ENCODE data around the gene BAX. TPM values are rescaled to one million over a fixed set of nuclear protein-coding genes. Genes with fewer than 3 reads are reported as not detected.

The BAX gene
- total and polyA plus RNA-seq, 9 of the 15 experiments (the other 6 are each of a cell fraction or from before 2014, with no cell fraction given) = 3.2 to 95.4 (median 44.5) TPM

DNA sequence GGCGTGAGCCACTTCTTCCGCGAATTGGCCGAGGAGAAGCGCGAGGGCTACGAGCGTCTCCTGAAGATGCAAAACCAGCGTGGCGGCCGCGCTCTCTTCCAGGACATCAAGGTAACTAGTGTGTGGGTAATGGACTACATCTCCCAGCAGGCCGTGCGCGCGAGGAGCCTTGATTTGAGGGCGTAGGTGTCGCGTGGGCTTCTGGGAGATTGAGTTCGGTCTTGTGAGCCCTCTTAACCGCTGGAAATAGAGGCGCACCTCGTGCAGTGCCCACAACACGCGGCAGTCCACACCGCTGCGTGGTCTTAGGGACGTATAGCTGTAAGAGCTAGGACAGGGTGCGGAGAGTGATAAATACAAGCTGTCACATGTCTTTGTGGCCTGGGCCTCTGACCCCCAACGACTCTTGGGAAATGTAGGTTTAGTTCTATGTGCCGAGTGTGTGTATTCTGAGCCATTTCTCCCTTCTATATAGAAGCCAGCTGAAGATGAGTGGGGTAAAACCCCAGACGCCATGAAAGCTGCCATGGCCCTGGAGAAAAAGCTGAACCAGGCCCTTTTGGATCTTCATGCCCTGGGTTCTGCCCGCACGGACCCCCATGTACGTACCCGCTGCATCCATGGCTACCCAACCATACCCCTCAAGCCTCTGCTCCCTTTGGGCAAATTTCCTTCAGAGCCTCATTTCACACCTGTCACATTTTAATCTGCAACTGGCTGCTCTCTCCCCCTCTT is 11.3 kb downstream of the BAX start (continued):
- TF ChIP-seq, protein P1, sequence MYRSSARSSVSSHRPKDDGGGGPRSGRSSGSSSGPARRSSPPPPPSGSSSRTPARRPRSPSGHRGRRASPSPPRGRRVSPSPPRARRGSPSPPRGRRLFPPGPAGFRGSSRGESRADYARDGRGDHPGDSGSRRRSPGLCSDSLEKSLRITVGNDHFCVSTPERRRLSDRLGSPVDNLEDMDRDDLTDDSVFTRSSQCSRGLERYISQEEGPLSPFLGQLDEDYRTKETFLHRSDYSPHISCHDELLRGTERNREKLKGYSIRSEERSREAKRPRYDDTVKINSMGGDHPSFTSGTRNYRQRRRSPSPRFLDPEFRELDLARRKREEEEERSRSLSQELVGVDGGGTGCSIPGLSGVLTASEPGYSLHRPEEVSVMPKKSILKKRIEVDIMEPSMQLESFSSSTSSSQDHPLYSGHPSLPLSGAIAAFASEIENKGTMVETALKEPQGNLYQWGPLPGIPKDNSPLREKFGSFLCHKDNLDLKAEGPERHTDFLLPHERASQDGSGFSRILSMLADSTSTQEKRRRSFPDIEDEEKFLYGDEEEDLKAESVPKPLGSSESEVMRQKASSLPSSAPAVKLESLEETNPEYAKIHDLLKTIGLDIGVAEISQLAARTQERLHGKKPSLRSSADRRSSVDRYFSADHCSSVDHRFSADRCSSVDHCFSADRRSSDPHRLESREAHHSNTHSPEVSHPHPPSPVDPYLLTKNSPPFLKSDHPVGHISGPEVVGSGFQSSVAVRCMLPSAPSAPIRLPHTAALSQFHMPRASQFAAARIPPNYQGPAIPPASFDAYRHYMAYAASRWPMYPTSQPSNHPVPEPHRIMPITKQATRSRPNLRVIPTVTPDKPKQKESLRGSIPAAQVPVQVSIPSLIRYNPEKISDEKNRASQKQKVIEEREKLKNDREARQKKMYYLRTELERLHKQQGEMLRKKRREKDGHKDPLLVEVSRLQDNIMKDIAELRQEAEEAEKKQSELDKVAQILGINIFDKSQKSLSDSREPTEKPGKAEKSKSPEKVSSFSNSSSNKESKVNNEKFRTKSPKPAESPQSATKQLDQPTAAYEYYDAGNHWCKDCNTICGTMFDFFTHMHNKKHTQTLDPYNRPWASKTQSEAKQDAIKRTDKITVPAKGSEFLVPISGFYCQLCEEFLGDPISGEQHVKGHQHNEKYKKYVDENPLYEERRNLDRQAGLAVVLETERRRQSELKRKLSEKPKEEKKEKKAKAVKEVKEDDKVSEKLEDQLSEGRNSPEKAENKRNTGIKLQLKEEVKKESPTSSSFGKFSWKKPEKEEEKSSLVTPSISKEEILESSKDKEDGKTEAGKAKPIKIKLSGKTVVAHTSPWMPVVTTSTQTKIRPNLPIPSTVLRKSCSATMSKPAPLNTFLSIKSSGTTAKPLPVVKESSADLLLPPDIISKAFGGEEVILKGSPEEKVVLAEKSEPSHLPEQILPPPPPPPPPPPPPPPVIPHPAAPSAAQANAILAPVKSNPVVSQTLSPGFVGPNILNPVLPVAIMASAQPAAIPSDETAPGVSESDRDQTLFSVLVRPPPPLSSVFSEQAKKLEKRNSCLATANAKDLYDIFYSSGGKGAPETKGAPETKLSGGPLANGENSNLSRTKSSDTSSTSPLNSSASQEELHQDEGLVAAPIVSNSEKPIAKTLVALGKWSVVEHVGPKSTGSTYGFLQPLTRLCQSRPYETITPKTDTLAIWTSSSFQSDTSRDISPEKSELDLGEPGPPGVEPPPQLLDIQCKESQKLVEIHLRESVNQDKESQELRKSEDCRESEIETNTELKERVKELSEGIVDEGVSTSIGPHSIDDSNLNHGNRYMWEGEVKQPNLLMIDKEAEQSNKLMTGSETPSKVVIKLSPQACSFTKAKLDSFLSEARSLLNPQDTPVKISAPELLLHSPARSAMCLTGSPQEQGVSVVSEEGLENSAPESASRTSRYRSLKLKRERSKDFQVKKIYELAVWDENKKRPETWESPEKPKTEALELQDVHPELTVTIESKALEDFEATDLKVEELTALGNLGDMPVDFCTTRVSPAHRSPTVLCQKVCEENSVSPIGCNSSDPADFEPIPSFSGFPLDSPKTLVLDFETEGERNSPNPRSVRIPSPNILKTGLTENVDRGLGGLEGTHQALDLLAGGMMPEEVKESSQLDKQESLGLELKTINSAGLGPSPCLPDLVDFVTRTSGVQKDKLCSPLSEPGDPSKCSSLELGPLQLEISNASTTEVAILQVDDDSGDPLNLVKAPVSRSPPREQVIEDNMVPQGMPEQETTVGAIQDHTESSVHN (IDR thresholded peaks at IDR 0.05; ENCODE audit: borderline replicate concordance in 1 of 2, low read depth in 1 of 2) = no peak
- TF ChIP-seq KDM5B (IDR thresholded peaks at IDR 0.05; ENCODE audit: insufficient replicate concordance, low read depth, low read length) = peak; percentile 43
- peak; percentile 27 for TF ChIP-seq TAF1 (IDR thresholded peaks at IDR 0.05; ENCODE audit: control insufficient read depth, extremely low read depth, insufficient read depth, low read length, severe bottlenecking)
- TF ChIP-seq SP2 (IDR thresholded peaks at IDR 0.05; ENCODE audit: extremely low read depth, low read depth, low read length, poor library complexity, severe bottlenecking) = no peak
- TF ChIP-seq BRF1 (IDR thresholded peaks at IDR 0.05; ENCODE audit: borderline replicate concordance, extremely low read depth, insufficient read length) = no peak
- TF ChIP-seq CEBPB (tag; IDR thresholded peaks at IDR 0.05) = no peak
- TF ChIP-seq MECOM (CRISPR knock-in tag; IDR thresholded peaks at IDR 0.05) = no peak
- TF ChIP-seq, protein P2, sequence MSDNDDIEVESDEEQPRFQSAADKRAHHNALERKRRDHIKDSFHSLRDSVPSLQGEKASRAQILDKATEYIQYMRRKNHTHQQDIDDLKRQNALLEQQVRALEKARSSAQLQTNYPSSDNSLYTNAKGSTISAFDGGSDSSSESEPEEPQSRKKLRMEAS (CRISPR knock-in tag; IDR thresholded peaks at IDR 0.05) = peak; percentile 83
- TF ChIP-seq, protein P3, sequence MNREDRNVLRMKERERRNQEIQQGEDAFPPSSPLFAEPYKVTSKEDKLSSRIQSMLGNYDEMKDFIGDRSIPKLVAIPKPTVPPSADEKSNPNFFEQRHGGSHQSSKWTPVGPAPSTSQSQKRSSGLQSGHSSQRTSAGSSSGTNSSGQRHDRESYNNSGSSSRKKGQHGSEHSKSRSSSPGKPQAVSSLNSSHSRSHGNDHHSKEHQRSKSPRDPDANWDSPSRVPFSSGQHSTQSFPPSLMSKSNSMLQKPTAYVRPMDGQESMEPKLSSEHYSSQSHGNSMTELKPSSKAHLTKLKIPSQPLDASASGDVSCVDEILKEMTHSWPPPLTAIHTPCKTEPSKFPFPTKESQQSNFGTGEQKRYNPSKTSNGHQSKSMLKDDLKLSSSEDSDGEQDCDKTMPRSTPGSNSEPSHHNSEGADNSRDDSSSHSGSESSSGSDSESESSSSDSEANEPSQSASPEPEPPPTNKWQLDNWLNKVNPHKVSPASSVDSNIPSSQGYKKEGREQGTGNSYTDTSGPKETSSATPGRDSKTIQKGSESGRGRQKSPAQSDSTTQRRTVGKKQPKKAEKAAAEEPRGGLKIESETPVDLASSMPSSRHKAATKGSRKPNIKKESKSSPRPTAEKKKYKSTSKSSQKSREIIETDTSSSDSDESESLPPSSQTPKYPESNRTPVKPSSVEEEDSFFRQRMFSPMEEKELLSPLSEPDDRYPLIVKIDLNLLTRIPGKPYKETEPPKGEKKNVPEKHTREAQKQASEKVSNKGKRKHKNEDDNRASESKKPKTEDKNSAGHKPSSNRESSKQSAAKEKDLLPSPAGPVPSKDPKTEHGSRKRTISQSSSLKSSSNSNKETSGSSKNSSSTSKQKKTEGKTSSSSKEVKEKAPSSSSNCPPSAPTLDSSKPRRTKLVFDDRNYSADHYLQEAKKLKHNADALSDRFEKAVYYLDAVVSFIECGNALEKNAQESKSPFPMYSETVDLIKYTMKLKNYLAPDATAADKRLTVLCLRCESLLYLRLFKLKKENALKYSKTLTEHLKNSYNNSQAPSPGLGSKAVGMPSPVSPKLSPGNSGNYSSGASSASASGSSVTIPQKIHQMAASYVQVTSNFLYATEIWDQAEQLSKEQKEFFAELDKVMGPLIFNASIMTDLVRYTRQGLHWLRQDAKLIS (CRISPR knock-in tag; IDR thresholded peaks at IDR 0.05) = no peak; the same call in 1 of the 2 replicates
- TF ChIP-seq ARNT (IDR thresholded peaks at IDR 0.05) = no peak
- peak; percentile 31 for TF ChIP-seq SIRT6 (IDR thresholded peaks at IDR 0.05; ENCODE audit: low read depth, low read length)
- TF ChIP-seq BHLHE40 (IDR thresholded peaks at IDR 0.05; ENCODE audit: low read length) = no peak
- TF ChIP-seq ZC3H4 (CRISPR knock-in tag; IDR thresholded peaks at IDR 0.05; ENCODE audit: borderline replicate concordance) = peak; percentile 31
- TF ChIP-seq CCNT2 (IDR thresholded peaks at IDR 0.05; ENCODE audit: borderline replicate concordance, extremely low read depth, insufficient read length, low read depth, low read length) = peak; percentile 18
